Sigmoid colon (tissue), 7 donors: ENCODE measurements around the gene GABBR2. TPM values are rescaled to one million over a fixed set of nuclear protein-coding genes. Genes with fewer than 3 reads are reported as not detected.
"Not testable (repeated sequence)": the region's sequence is repeated elsewhere in the genome, so short reads cannot be mapped to it uniquely, and the experiment has no call there.

Experiments used
- DNase-seq: peaks from one replicate; pipeline ENCODE4 v3.0.0-alpha.2; 2019
- H3K27ac ChIP-seq, 4 donors: fragments of 200-600 bp; sonication (generic); one replicate each; pipeline ENCODE4 v1.5.1; 2016 to 2019; ENCODE audit warnings: mild to moderate bottlenecking in 1 of 4
- H3K27me3 ChIP-seq, 3 donors: fragments of 200-600 bp; sonication (generic); one replicate each; pipeline ENCODE4 v1.5.1; 2019; ENCODE audit warnings: mild to moderate bottlenecking in 1 of 3
- H3K36me3 ChIP-seq, 4 donors: fragments of 200-600 bp; sonication (generic); one replicate each; pipeline ENCODE4 v1.5.1; 2016 to 2019
- H3K4me1 ChIP-seq, 4 donors: fragments of 200-600 bp; sonication (generic); one replicate each; pipeline ENCODE4 v1.5.1; 2017 to 2019
- H3K4me3 ChIP-seq, 4 donors: fragments of 200-600 bp; sonication (generic); one replicate each; pipeline ENCODE4 v1.5.1; 2017 to 2019; ENCODE audit warnings: mild to moderate bottlenecking in 2 of 4, moderate library complexity in 1 of 4
- H3K9me3 ChIP-seq, 4 donors: fragments of 200-600 bp in 3 of 4; sonication (generic) in 3 of 4; one replicate each; pipeline versions ENCODE4 v1.5.1 to v1.6.1; 2013 to 2019
- EP300 ChIP-seq, 4 donors: sonication (generic); formaldehyde crosslinking; IDR thresholded peaks; one replicate each; pipeline ENCODE4 v1.6.1; 2017; ENCODE audit warnings: antibody characterized with exemption in 4 of 4
- POLR2A ChIP-seq, 2 donors: fragments of 450-650 bp; IDR thresholded peaks; one replicate each; pipeline ENCODE4 v1.6.1; 2016; ENCODE audit warnings: antibody characterized with exemption in 2 of 2, mild to moderate bottlenecking in 2 of 2, moderate library complexity in 2 of 2
- POLR2AphosphoS5 ChIP-seq, 4 donors: sonication (generic); formaldehyde crosslinking; IDR thresholded peaks; one replicate each; pipeline ENCODE4 v1.6.1; 2017; ENCODE audit warnings: antibody characterized with exemption in 4 of 4
- WGBS, 2 donors: extraction: QIAGEN DNeasy Blood & Tissue Kit; methylation state at CpG; one replicate each; pipeline ENCODE4 v1.1.7; 2013; 5-methylcytosine and 5-hydroxymethylcytosine counted together
- intact Hi-C: fragments of 100-400 bp; cut with DNase I; formaldehyde crosslinking; loops from one replicate; pipeline ENCODE4 v1.15.1; 2023
- polyA plus RNA-seq, 3 donors: library from polyadenylated mRNA; stranded (reverse); fragments of 200-250 nt; gene quantifications; one replicate each; pipeline ENCODE4 v1.2.3, GENCODE V29; 2013
- total RNA-seq, 4 donors: library from RNA; depleted of rRNA; stranded (reverse); fragments of >200 nt; gene quantifications; one replicate each; pipeline ENCODE4 v1.1.0, GENCODE V29; 2016
- TF ChIP-seq, protein P1 (sequence below), 4 experiments: fragments of 450-650 bp in 3 of 4; fragments of 200-600 bp in 1 of 4; IDR thresholded peaks; one replicate each; pipeline ENCODE4 v1.5.1; 2016 to 2019; ENCODE audit warnings: antibody characterized with exemption in 4 of 4, mild to moderate bottlenecking in 3 of 4, moderate library complexity in 2 of 4
- donor health status: healthy with polysubstance abuse.
- donor health status: Bipolar disorder and iron deficiency.
- donor health status: healthy.

GABBR2 gene
- total and polyA plus RNA-seq, 7 donors: under 0.01 to 0.04 (median under 0.01) TPM; not detected in 4

DNA sequence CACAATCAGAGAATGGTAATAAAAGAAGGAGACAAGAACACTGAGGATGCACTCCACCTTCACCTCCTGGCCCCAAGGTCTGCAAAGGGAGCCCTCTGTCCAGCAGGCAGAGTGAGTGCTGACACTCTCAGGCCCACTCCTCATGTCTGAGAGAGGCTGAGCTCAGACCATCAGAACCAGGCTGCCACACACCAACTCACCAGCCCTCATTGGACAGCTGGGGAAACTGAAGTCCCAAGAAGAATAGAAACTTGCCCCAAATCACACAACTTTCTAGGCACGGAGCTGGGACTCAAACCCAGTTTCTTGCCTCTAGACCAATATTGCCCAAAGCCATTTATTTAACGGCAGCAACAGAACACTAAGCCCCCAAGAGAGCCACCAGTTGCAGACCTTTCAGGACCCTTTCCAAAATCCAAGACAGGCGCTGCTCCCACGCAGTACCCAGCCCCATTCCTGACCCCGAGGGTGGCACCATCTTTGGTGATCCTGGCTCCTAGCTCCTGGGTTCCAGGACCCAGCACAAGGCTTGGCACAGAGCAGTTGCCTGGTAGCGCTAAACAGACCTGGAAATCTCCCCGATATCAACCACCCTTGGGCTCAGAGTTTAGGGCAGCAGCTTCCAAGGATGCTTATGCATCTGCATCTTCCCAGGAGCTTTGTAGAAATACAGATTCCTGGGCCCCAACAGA, 192.4 kb downstream of the GABBR2 start:
- H3K4me3 ChIP-seq: no peak overlapping the region
- H3K27me3 ChIP-seq: no peaks in the 10 kb centered on the region
- H3K9me3 ChIP-seq: no peaks in the 10 kb centered on the region
- WGBS, 2 donors: 88 to 89% methylated on average over 7 of the region's 7 CpGs
- TF ChIP-seq POLR2AphosphoS5 (IDR thresholded peaks at IDR 0.05): no peak
- TF ChIP-seq, protein P1, sequence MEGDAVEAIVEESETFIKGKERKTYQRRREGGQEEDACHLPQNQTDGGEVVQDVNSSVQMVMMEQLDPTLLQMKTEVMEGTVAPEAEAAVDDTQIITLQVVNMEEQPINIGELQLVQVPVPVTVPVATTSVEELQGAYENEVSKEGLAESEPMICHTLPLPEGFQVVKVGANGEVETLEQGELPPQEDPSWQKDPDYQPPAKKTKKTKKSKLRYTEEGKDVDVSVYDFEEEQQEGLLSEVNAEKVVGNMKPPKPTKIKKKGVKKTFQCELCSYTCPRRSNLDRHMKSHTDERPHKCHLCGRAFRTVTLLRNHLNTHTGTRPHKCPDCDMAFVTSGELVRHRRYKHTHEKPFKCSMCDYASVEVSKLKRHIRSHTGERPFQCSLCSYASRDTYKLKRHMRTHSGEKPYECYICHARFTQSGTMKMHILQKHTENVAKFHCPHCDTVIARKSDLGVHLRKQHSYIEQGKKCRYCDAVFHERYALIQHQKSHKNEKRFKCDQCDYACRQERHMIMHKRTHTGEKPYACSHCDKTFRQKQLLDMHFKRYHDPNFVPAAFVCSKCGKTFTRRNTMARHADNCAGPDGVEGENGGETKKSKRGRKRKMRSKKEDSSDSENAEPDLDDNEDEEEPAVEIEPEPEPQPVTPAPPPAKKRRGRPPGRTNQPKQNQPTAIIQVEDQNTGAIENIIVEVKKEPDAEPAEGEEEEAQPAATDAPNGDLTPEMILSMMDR (IDR thresholded peaks at IDR 0.05): no peak
- TF ChIP-seq POLR2A (IDR thresholded peaks at IDR 0.05): no peak
- no peak for TF ChIP-seq EP300 (IDR thresholded peaks at IDR 0.05)
- intact Hi-C loops: no loop called here
- no peak for DNase-seq
- H3K36me3 ChIP-seq: no peaks in the 10 kb centered on the region
- no peaks in the 10 kb centered on the region for H3K4me1 ChIP-seq
- H3K27ac ChIP-seq: no peak overlapping the region

DNA sequence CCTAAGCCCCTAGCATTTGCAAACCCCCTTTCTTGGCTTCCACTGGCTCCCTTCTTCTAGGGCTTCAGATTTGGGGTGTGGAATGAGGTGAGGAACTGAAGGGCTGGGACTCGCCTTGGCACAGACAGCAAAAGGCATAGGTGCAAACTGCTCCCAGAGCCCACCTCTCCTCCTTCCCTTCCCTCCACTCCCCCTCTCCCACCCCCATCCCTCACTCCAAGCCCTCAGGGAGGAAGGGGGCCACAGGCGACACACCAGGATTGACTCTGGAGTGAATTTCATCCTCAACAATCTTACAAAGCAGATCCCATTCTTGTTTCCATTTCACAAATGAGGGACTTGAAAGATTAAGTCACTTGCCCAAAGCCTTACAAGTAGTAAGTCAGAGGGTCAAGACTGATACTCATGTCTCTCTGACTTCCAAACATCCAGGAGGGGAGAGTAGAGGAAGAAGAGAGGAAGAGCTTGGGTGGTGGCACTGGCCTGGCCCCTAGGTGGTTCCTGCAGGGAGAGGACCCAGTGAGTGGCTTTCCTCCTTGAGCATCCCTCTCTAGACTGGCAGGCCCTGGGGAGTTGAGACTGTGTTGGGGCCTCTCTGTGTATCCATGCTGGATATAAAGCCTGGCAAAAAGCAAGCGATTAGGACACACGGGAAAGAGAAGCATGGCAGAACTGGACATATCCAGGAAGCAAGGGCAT, 193.1 kb downstream of the GABBR2 start:
- Histone ChIP-seq H3K4me3 (no peak overlapping the region), H3K4me1 (no peaks in the 10 kb centered on the region), H3K27ac (no peak overlapping the region), H3K27me3 (no peaks in the 10 kb centered on the region), H3K9me3 (no peaks in the 10 kb centered on the region), H3K36me3 (no peaks in the 10 kb centered on the region)
- no peak for TF ChIP-seq POLR2AphosphoS5 (IDR thresholded peaks at IDR 0.05)
- no peak for TF ChIP-seq EP300 (IDR thresholded peaks at IDR 0.05)
- TF ChIP-seq, protein P1 (IDR thresholded peaks at IDR 0.05): no peak
- TF ChIP-seq POLR2A (IDR thresholded peaks at IDR 0.05): no peak
- intact Hi-C loops: no loop called here
- DNase-seq: no peak
- 85 to 89% methylated on average over 4 of the region's 4 CpGs for WGBS, 2 donors

DNA sequence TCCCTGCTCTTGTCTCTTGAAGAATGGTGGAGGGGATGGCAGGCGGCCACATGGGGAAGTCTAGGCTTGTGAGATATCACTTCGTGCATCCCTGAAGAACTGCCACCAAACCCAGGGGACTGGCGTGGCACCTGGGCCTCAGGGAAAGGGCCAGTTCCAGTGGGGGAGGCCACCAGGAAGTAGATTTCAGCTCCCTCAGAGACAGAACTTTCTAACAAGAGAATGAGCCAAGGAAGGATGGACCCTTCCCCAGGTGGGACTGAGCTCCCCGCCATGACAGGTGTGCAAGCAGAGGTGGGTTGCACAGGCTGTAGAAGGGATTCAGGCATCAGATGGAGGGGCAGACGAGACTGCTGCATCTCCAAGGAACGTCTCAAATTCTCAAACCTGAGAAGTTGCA, 193.9 kb downstream of the GABBR2 start:
- WGBS, 2 donors: 79 to 84% methylated on average over 6 of the region's 6 CpGs
- intact Hi-C loops: no loop called here
- H3K9me3 ChIP-seq: no peaks in the 10 kb centered on the region
- H3K27ac ChIP-seq: no peak overlapping the region
- no peaks in the 10 kb centered on the region for H3K27me3 ChIP-seq
- TF ChIP-seq, protein P1 (IDR thresholded peaks at IDR 0.05): no peak
- no peak for TF ChIP-seq EP300 (IDR thresholded peaks at IDR 0.05)
- no peak for TF ChIP-seq POLR2AphosphoS5 (IDR thresholded peaks at IDR 0.05)
- no peak for TF ChIP-seq POLR2A (IDR thresholded peaks at IDR 0.05)
- H3K4me3 ChIP-seq: no peak overlapping the region
- no peak for DNase-seq
- no peaks in the 10 kb centered on the region for H3K4me1 ChIP-seq
- H3K36me3 ChIP-seq: no peaks in the 10 kb centered on the region

DNA sequence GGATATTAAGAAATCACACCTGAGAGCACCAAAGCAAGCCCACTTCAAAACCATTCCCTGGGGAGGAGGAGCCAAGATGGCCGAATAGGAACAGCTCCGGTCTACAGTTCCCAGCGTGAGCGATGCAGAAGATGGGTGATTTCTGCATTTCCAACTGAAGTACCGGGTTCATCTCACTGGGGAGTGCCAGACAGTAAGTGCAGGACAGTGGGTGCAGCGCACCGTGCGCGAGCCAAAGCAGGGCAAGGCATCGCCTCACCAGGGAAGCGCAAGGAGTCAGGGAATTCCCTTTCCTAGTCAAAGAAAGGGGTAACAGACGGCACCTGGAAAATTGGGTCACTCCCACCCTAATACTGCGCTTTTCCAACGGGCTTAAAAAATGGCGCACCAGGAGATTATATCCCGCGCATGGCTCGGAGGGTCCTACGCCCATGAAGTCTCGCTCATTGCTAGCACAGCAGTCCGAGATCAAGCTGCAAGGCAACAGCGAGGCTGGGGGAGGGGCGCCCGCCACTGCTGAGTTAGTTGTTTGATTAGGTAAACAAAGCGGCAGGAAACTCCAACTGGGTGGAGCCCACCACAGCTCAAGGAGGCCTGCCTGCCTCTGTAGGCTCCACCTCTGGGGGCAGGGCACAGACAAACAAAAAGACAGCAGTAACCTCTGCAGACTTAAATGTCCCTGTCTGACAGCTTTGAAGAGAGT, 200.4 kb downstream of the GABBR2 start:
- 69 to 83% methylated on average over 25 of the region's 25 CpGs for WGBS, 2 donors
- H3K4me1 ChIP-seq, H3K4me3 ChIP-seq, H3K27me3 ChIP-seq, DNase-seq, H3K36me3 ChIP-seq, intact Hi-C loops, H3K9me3 ChIP-seq, H3K27ac ChIP-seq: not testable (repeated sequence)

DNA sequence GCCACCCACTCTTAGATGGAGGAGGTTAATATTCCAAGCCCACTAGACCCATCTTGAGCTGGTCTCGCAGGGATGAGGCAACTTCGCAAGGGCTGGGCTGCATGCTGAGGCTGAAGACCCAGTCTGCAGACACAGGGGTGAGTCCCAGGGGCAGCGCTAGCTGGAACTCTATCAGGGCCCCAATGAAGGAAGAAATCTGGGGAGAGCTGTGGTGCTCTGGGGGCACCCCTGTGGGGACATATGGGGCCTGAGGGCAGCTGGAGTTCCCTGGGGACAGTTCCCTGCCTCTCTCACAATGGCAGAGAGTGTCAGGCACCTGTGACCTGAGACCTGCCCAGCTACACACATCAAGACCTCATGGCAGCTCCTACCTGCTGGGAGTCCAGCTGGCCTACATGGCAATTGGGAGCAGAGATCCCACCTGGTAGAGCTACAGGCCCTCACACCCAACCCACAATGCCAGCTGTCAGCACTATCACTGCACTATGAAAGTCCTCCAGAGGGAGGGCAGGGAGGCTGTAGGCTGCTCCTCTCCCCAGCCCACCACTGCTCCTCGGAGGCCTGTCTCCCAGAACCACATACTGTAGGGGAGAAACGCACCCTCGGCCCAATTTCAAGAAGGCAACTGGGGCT, 202.2 kb downstream of the GABBR2 start:
- WGBS, 2 donors: 90 to 95% methylated on average over 6 of the region's 6 CpGs
- H3K4me1 ChIP-seq: no peaks in the 10 kb centered on the region

More for the DNA sequence above, 202.2 kb downstream of the GABBR2 start:
- TF ChIP-seq, protein P1 (IDR thresholded peaks at IDR 0.05): no peak
- TF ChIP-seq POLR2AphosphoS5 (IDR thresholded peaks at IDR 0.05) (no peak), EP300 (IDR thresholded peaks at IDR 0.05) (no peak), POLR2A (IDR thresholded peaks at IDR 0.05) (no peak)
- no peak overlapping the region for H3K4me3 ChIP-seq
- no peaks in the 10 kb centered on the region for H3K9me3 ChIP-seq
- H3K27me3 ChIP-seq: no peaks in the 10 kb centered on the region
- intact Hi-C loops: no loop called here
- H3K36me3 ChIP-seq: no peaks in the 10 kb centered on the region
- DNase-seq: no peak
- no peak overlapping the region for H3K27ac ChIP-seq
